ENCODE results near the gene EEF1AKMT2.
A peak's percentile ranks its signal among the peaks of the same experiment; 100 is the strongest.

EEF1AKMT2 gene

GRCh38 chr10:124736491-124737136 is 55.1 kb downstream of the EEF1AKMT2 start:
- DNase-seq, result peak; percentile 3

GRCh38 chr10:124735491-124736286 is 56.0 kb downstream of the EEF1AKMT2 start:
- DNase-seq, result no peak

GRCh38 chr10:124734311-124735166 is 57.1 kb downstream of the EEF1AKMT2 start:
- DNase-seq, result no peak

- DNase-seq, result no peak
These were observed 58.0 kb downstream of the EEF1AKMT2 start for GRCh38 chr10:124733571-124734245.

- no peak for DNase-seq
These were observed 58.6 kb downstream of the EEF1AKMT2 start for GRCh38 chr10:124732931-124733570.

- DNase-seq, result no peak
These were observed 60.1 kb downstream of the EEF1AKMT2 start for GRCh38 chr10:124731551-124731950.

GRCh38 chr10:124730790-124731189 is 60.9 kb downstream of the EEF1AKMT2 start:
- no peak for DNase-seq

- no peak for DNase-seq
These were observed 62.6 kb downstream of the EEF1AKMT2 start for GRCh38 chr10:124728830-124729661.

- DNase-seq, result no peak
These were observed 63.4 kb downstream of the EEF1AKMT2 start for GRCh38 chr10:124728071-124728829.

- DNase-seq, result no peak
These were observed 64.2 kb downstream of the EEF1AKMT2 start for GRCh38 chr10:124727361-124727960.

GRCh38 chr10:124725791-124726190 is 65.9 kb downstream of the EEF1AKMT2 start:
- DNase-seq, result no peak

- DNase-seq, result no peak
These were observed 66.5 kb downstream of the EEF1AKMT2 start for GRCh38 chr10:124725171-124725631.

GRCh38 chr10:124724279-124725027 is 67.2 kb downstream of the EEF1AKMT2 start:
- DNase-seq, result no peak

- no peak for DNase-seq
These were observed 67.9 kb downstream of the EEF1AKMT2 start for GRCh38 chr10:124723826-124724225.

GRCh38 chr10:124722798-124723783 is 68.6 kb downstream of the EEF1AKMT2 start:
- no peak for DNase-seq

- DNase-seq, result no peak
These were observed 70.2 kb downstream of the EEF1AKMT2 start for GRCh38 chr10:124721330-124722045.

- DNase-seq, result peak; percentile 2
These were observed 72.4 kb downstream of the EEF1AKMT2 start for GRCh38 chr10:124719213-124719851.

Data from NCI-H345 (cell line).